Keratinocyte (primary cell): Measurements from ENCODE around the gene LARGE1. TPM values are rescaled to one million over a fixed set of nuclear protein-coding genes. Genes with fewer than 3 reads are reported as not detected.

Experiments used
- DNase-seq: peaks from one replicate; pipeline ENCODE4 v3.0.0-alpha.2; 2011; ENCODE audit warnings: low read depth, missing footprints, low spot score
- FAIRE-seq: peaks from 2 replicates; lab custom pipeline; 2011; peaks lifted over from hg19 to GRCh38; lab: Jason Lieb, UNC
- H2AFZ ChIP-seq: 2 replicates; pipeline ENCODE4 v1.6.0; 2012; ENCODE audit warnings: low read length, control low read depth, inconsistent platforms; ENCODE audit not compliant: control insufficient read depth
- H3K27ac ChIP-seq: 2 replicates; pipeline ENCODE4 v1.5.1; 2011; ENCODE audit warnings: low read length; ENCODE audit not compliant: control insufficient read depth, insufficient read depth
- H3K27me3 ChIP-seq: 3 replicates; pipeline ENCODE4 v1.6.0; 2011; ENCODE audit warnings: low read length; ENCODE audit not compliant: control insufficient read depth, insufficient read depth; ENCODE audit errors: extremely low read depth
- H3K36me3 ChIP-seq, 2 experiments: 2 replicates in 1 of 2; 3 replicates in 1 of 2; pipeline ENCODE4 v1.5.1; 2011; ENCODE audit warnings: low read length in 2 of 2, mild to moderate bottlenecking in 1 of 2; ENCODE audit not compliant: control insufficient read depth in 2 of 2, insufficient read depth in 2 of 2; ENCODE audit errors: extremely low read depth in 1 of 2
- H3K4me1 ChIP-seq: 3 replicates; pipeline ENCODE4 v1.5.1; 2011; ENCODE audit warnings: low read length; ENCODE audit not compliant: control insufficient read depth, insufficient read depth; ENCODE audit errors: extremely low read depth
- H3K4me2 ChIP-seq: 3 replicates; pipeline ENCODE4 v1.6.0; 2011; ENCODE audit warnings: low read depth, low read length; ENCODE audit not compliant: control insufficient read depth, insufficient read depth; ENCODE audit errors: extremely low read depth
- H3K4me3 ChIP-seq, 3 experiments: fragments of 200-600 bp in 1 of 3; sonication (generic) in 1 of 3; 2 replicates in 2 of 3; 3 replicates in 1 of 3; pipeline ENCODE4 v1.5.1; 2011 to 2016; ENCODE audit warnings: low read length in 3 of 3, mild to moderate bottlenecking in 3 of 3, control low read depth in 2 of 3, inconsistent platforms in 1 of 3, low read depth in 1 of 3, mixed read lengths in 1 of 3, mixed run types in 1 of 3, moderate library complexity in 1 of 3; ENCODE audit not compliant: control insufficient read depth in 2 of 3, insufficient read depth in 2 of 3; ENCODE audit errors: extremely low read depth in 1 of 3
- H3K79me2 ChIP-seq: 2 replicates; pipeline ENCODE4 v1.6.0; 2012; ENCODE audit warnings: low read length; ENCODE audit not compliant: control insufficient read depth, insufficient read depth
- H3K9ac ChIP-seq: 3 replicates; pipeline ENCODE4 v1.6.0; 2011; ENCODE audit warnings: low read length; ENCODE audit not compliant: control insufficient read depth, insufficient read depth; ENCODE audit errors: extremely low read depth
- H3K9me1 ChIP-seq: 3 replicates; pipeline ENCODE4 v1.6.0; 2011; ENCODE audit warnings: low read length; ENCODE audit not compliant: control insufficient read depth, insufficient read depth; ENCODE audit errors: extremely low read depth
- H3K9me3 ChIP-seq: 2 replicates; pipeline ENCODE4 v1.5.1; 2012; ENCODE audit warnings: low read depth, low read length; ENCODE audit not compliant: control insufficient read depth
- H4K20me1 ChIP-seq: 3 replicates; pipeline ENCODE4 v1.6.0; 2011; ENCODE audit warnings: low read length; ENCODE audit not compliant: control insufficient read depth, insufficient read depth; ENCODE audit errors: extremely low read depth
- EZH2 ChIP-seq: IDR thresholded peaks from one replicate; pipeline ENCODE4 v1.6.1; 2012; ENCODE audit warnings: inconsistent platforms, mild to moderate bottlenecking, low read length, moderate library complexity
- dilution Hi-C: fragments of 300-500 bp; cut with MboI; formaldehyde crosslinking; loops from one replicate; pipeline ENCODE4 v1.7.0; 2020; ENCODE audit warnings: low sequenced_read_pairs; ENCODE audit not compliant: extremely low pct_ligation_motif_present
- polyA plus RNA-seq, 5 experiments: library from polyadenylated mRNA; depleted of rRNA in 3 of 5; stranded (reverse) in 3 of 5; stranded (forward) in 1 of 5; unstranded in 1 of 5; fragments of >200 nt; gene quantifications; 1 replicate in 1 of 5; 2 replicates in 3 of 5; 3 replicates in 1 of 5; pipeline versions ENCODE4 v1.2.1 to v1.2.3, GENCODE V29; 2011 to 2012; ENCODE audit warnings: missing spikeins in 2 of 5, low read depth in 1 of 5, low replicate concordance in 1 of 5
- TF ChIP-seq, protein P1 (sequence below), 3 experiments: IDR thresholded peaks in 1 of 3; conservative IDR thresholded peaks in 1 of 3; optimal IDR thresholded peaks in 1 of 3; 2 replicates in 2 of 3; 3 replicates in 1 of 3; pipeline versions ENCODE3 to v1.5.1; 2011; ENCODE audit warnings: low read length in 3 of 3, mild to moderate bottlenecking in 3 of 3, moderate library complexity in 2 of 3, control low read depth in 1 of 3, inconsistent platforms in 1 of 3; ENCODE audit not compliant: insufficient read depth in 2 of 3; ENCODE audit errors: extremely low read depth in 1 of 3

The LARGE1 gene
- polyA plus RNA-seq, 1 donor (not counting 4 experiments of a cell fraction or from before 2014, with no cell fraction given), result 4.5 TPM

GRCh38 chr22:33906954-33907353 lies 13.3 kb downstream of the LARGE1 start:
- no peaks in the 10 kb centered on the region for H4K20me1 ChIP-seq
- TF ChIP-seq, protein P1, sequence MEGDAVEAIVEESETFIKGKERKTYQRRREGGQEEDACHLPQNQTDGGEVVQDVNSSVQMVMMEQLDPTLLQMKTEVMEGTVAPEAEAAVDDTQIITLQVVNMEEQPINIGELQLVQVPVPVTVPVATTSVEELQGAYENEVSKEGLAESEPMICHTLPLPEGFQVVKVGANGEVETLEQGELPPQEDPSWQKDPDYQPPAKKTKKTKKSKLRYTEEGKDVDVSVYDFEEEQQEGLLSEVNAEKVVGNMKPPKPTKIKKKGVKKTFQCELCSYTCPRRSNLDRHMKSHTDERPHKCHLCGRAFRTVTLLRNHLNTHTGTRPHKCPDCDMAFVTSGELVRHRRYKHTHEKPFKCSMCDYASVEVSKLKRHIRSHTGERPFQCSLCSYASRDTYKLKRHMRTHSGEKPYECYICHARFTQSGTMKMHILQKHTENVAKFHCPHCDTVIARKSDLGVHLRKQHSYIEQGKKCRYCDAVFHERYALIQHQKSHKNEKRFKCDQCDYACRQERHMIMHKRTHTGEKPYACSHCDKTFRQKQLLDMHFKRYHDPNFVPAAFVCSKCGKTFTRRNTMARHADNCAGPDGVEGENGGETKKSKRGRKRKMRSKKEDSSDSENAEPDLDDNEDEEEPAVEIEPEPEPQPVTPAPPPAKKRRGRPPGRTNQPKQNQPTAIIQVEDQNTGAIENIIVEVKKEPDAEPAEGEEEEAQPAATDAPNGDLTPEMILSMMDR (optimal IDR thresholded peaks at IDR 0.05 in 1 of 3, IDR thresholded peaks at IDR 0.05 in 1 of 3, conservative IDR thresholded peaks at IDR 0.05 in 1 of 3; ENCODE audit: extremely low read depth in 1 of 3, insufficient read depth in 2 of 3, low read length in 3 of 3), result no peak
- TF ChIP-seq EZH2, result no peak
- no peaks in the 10 kb centered on the region for H3K27me3 ChIP-seq
- H3K79me2 ChIP-seq, result peaks cover 2% of the 10 kb centered on the region
- H3K27ac ChIP-seq, result no peak overlapping the region
- H3K9me1 ChIP-seq, result no peaks in the 10 kb centered on the region
- no peaks in the 10 kb centered on the region for H3K4me1 ChIP-seq
- peaks cover 0 to 1% of the 10 kb centered on the region in 2 experiments for H3K36me3 ChIP-seq
- DNase-seq (no peak), FAIRE-seq (no peak)
- dilution Hi-C loops, result no loop called here
- H2AFZ ChIP-seq, result no peak overlapping the region
- no peak overlapping the region for H3K4me2 ChIP-seq
- no peak overlapping the region for H3K4me3 ChIP-seq
- no peak overlapping the region for H3K9ac ChIP-seq
- H3K9me3 ChIP-seq, result no peaks in the 10 kb centered on the region

- DNase-seq (no peak), FAIRE-seq (no peak)
- Histone ChIP-seq H3K36me3 (peaks cover 0 to 1% of the 10 kb centered on the region in 2 experiments), H3K9me3 (no peaks in the 10 kb centered on the region), H3K9me1 (no peaks in the 10 kb centered on the region), H4K20me1 (no peaks in the 10 kb centered on the region), H3K27ac (no peak overlapping the region), H3K79me2 (peaks cover 2% of the 10 kb centered on the region), H3K4me2 (no peak overlapping the region), H3K4me3 (no peak overlapping the region), H3K4me1 (no peaks in the 10 kb centered on the region), H3K27me3 (no peaks in the 10 kb centered on the region), H3K9ac (no peak overlapping the region), H2AFZ (no peak overlapping the region)
- no peak for TF ChIP-seq EZH2
- TF ChIP-seq, protein P1 (optimal IDR thresholded peaks at IDR 0.05 in 1 of 3, IDR thresholded peaks at IDR 0.05 in 1 of 3, conservative IDR thresholded peaks at IDR 0.05 in 1 of 3; ENCODE audit: extremely low read depth in 1 of 3, insufficient read depth in 2 of 3, low read length in 3 of 3), result no peak
- dilution Hi-C loops, result no loop called here
These were observed 13.8 kb downstream of the LARGE1 start for GRCh38 chr22:33906475-33906874.
